Smooth muscle cell (in vitro differentiated cells): ENCODE data around the gene HIP1. TPM values are rescaled to one million over a fixed set of nuclear protein-coding genes. Genes with fewer than 3 reads are reported as not detected.

Experiments
- DNase-seq: peaks from one replicate; lab custom pipeline; 2025; ENCODE audit not compliant: unreplicated experiment; lab: John Stamatoyannopoulos, UW
- H2AFZ ChIP-seq: fragments of 200-600 bp; sonication (generic); 2 replicates; pipeline ENCODE4 v1.6.0; 2016; ENCODE audit warnings: antibody characterized with exemption, low read depth, mild to moderate bottlenecking
- H3F3A ChIP-seq: fragments of 200-600 bp; sonication (generic); 2 replicates; pipeline ENCODE4 v1.6.0; 2017; ENCODE audit warnings: antibody characterized with exemption, low read depth
- H3K27ac ChIP-seq: fragments of 200-600 bp; sonication (generic); 2 replicates; pipeline ENCODE4 v1.5.1; 2016; ENCODE audit warnings: low read depth, mild to moderate bottlenecking
- H3K27me3 ChIP-seq: fragments of 200-600 bp; sonication (generic); 2 replicates; pipeline ENCODE4 v1.6.1; 2016; ENCODE audit warnings: low read depth, mild to moderate bottlenecking
- H3K36me3 ChIP-seq: fragments of 200-600 bp; sonication (generic); 2 replicates; pipeline ENCODE4 v1.5.1; 2016; ENCODE audit warnings: low read depth
- H3K4me1 ChIP-seq: fragments of 200-600 bp; sonication (generic); 2 replicates; pipeline ENCODE4 v1.5.1; 2016; ENCODE audit warnings: low read depth
- H3K4me2 ChIP-seq: fragments of 200-600 bp; sonication (generic); 2 replicates; pipeline ENCODE4 v1.6.0; 2016; ENCODE audit warnings: mild to moderate bottlenecking
- H3K4me3 ChIP-seq: fragments of 200-600 bp; sonication (generic); 2 replicates; pipeline ENCODE4 v1.5.1; 2016; ENCODE audit warnings: mild to moderate bottlenecking
- H3K79me2 ChIP-seq: fragments of 200-600 bp; sonication (generic); 2 replicates; pipeline ENCODE4 v1.6.0; 2016; ENCODE audit warnings: low read depth, mild to moderate bottlenecking
- H3K9ac ChIP-seq: fragments of 200-600 bp; sonication (generic); 2 replicates; pipeline ENCODE4 v1.6.0; 2016; ENCODE audit warnings: low read depth
- H3K9me3 ChIP-seq: fragments of 200-600 bp; sonication (generic); replicated peaks from 2 replicates; pipeline ENCODE4 v1.5.1; 2016; ENCODE audit warnings: low read depth
- H4K20me1 ChIP-seq: fragments of 200-600 bp; sonication (generic); 2 replicates; pipeline ENCODE4 v1.6.0; 2016; ENCODE audit warnings: low read depth
- WGBS: methylation state at CpG from one replicate; pipeline ENCODE4 v1.1.7; 2016; ENCODE audit warnings: low lambda C conversion rate; 5-methylcytosine and 5-hydroxymethylcytosine counted together
- polyA plus RNA-seq: library from polyadenylated mRNA; unstranded; fragments of >200 nt; fragmentation: Nextera tagmentation; extraction: Ambion mirVana; gene quantifications from 2 replicates; pipeline ENCODE4 v1.2.1, GENCODE V29; 2016
- total RNA-seq: library from RNA; depleted of rRNA; stranded (reverse); fragments of >200 nt; gene quantifications from 2 replicates; pipeline ENCODE4 v1.2.3, GENCODE V29; 2014
- TF ChIP-seq, protein P1 (sequence below): fragments of 200-600 bp; sonication (generic); IDR thresholded peaks from 2 replicates; pipeline ENCODE4 v1.5.1; 2017; ENCODE audit warnings: borderline replicate concordance, mild to moderate bottlenecking, antibody characterized with exemption; ENCODE audit not compliant: insufficient read depth, poor library complexity, severe bottlenecking

The HIP1 gene
- total and polyA plus RNA-seq, 2 experiments from 2014 or later, result 4.7 to 8.4 TPM

DNA sequence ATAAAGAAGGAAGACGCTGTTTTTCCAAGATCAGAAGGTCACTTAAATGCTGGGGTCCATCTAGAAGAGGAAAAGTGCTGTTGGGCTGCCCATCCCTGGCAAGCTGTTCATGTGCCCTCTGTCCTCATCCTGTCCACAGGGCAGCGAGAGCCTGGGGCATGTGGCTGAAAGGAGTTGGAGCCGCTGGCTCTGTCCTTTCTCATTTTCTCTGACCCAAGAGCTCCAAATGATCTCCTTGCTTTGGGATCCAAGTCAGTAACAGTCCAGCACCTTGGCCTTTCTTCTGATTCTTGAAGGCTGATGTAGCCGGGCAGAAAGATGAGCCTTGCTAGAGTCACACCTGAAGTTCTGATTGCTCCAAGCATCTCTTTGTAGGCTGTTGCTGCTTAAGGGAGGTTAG, 202.2 kb downstream of the HIP1 start:
- no peaks in the 10 kb centered on the region for H3K36me3 ChIP-seq

DNA sequence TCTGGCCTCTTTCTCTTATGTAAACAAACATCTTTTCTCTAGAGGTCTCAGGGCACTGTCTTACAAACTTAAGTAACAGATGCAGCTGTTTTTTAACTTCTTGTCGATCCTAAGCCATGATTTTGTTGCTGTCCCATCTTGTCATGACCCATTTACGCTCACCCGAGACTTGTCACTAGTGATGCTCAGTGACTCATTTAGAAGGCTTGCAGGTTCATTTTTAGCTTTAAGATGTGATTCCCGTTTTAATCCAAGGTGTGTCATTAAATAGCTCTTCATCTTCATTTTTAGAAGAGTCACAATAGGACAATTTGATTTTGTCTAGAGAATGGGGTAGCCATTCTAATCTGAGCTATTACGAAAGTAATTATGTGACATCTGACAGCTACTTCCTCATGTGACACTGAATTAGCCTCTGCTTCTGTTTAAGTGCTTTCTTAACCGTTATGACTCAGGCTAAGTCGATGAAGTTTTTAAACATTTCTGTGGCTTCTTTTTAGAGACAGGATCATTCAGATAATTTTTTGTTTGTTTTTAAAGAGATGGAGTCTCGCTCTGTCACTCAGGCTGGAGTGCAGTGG, 203.9 kb downstream of the HIP1 start:
- Histone ChIP-seq H4K20me1 (no peaks in the 10 kb centered on the region), H3K9me3 (no peaks in the 10 kb centered on the region), H3K79me2 (no peaks in the 10 kb centered on the region), H3K36me3 (no peaks in the 10 kb centered on the region), H3K4me1 (peaks cover 5% of the 10 kb centered on the region), H3F3A (peaks cover 17% of the 10 kb centered on the region), H3K4me3 (no peak overlapping the region), H2AFZ (no peak overlapping the region), H3K9ac (no peak overlapping the region), H3K27me3 (no peaks in the 10 kb centered on the region), H3K4me2 (peak overlapping the region; percentile 45), H3K27ac (peak overlapping the region; percentile 65)
- TF ChIP-seq, protein P1, sequence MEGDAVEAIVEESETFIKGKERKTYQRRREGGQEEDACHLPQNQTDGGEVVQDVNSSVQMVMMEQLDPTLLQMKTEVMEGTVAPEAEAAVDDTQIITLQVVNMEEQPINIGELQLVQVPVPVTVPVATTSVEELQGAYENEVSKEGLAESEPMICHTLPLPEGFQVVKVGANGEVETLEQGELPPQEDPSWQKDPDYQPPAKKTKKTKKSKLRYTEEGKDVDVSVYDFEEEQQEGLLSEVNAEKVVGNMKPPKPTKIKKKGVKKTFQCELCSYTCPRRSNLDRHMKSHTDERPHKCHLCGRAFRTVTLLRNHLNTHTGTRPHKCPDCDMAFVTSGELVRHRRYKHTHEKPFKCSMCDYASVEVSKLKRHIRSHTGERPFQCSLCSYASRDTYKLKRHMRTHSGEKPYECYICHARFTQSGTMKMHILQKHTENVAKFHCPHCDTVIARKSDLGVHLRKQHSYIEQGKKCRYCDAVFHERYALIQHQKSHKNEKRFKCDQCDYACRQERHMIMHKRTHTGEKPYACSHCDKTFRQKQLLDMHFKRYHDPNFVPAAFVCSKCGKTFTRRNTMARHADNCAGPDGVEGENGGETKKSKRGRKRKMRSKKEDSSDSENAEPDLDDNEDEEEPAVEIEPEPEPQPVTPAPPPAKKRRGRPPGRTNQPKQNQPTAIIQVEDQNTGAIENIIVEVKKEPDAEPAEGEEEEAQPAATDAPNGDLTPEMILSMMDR, result no peak
- DNase-seq, result no peak
- 14% methylated on average over 8 of the region's 8 CpGs for WGBS

More for the DNA sequence above, 202.2 kb downstream of the HIP1 start:
- Histone ChIP-seq H3K9ac (no peak overlapping the region), H3K4me2 (no peak overlapping the region), H3K4me1 (peaks cover 3% of the 10 kb centered on the region), H4K20me1 (no peaks in the 10 kb centered on the region), H3F3A (peaks cover 15% of the 10 kb centered on the region), H3K27me3 (no peaks in the 10 kb centered on the region), H3K9me3 (no peaks in the 10 kb centered on the region), H3K79me2 (no peaks in the 10 kb centered on the region), H2AFZ (no peak overlapping the region), H3K27ac (no peak overlapping the region), H3K4me3 (no peak overlapping the region)
- no peak for DNase-seq
- TF ChIP-seq, protein P1, result no peak
- 98% methylated on average over 4 of the region's 4 CpGs for WGBS

DNA sequence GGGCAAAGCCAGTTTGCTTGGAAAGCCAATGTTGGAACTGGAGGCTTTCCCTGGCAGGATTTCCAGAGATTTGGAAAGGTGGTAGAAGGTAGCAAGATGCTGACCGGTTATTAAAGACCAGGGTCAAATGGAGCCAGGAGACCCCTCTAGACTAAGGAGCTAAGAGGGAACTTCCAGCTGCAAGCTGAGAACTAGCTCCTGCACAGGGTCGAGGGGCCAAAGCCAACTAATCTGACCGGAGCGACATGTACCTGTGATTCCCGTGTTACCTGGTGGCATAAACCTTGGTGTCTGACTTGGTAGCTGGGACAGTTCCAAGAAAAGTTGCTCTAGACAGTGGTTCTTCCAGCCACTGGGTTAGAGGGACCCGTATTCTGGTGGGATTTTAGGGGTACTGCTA, 204.8 kb downstream of the HIP1 start:
- no peak for DNase-seq
- no peak overlapping the region for H2AFZ ChIP-seq
- H3K4me1 ChIP-seq, result peaks cover 5% of the 10 kb centered on the region
- H3K9ac ChIP-seq, result no peak overlapping the region
- H3K4me3 ChIP-seq, result no peak overlapping the region
- TF ChIP-seq, protein P1, result no peak
- H4K20me1 ChIP-seq, result no peaks in the 10 kb centered on the region
- H3K27ac ChIP-seq, result no peak overlapping the region
- H3K4me2 ChIP-seq, result no peak overlapping the region
- no peaks in the 10 kb centered on the region for H3K9me3 ChIP-seq
- no peaks in the 10 kb centered on the region for H3K36me3 ChIP-seq
- peaks cover 17% of the 10 kb centered on the region for H3F3A ChIP-seq
- no peaks in the 10 kb centered on the region for H3K79me2 ChIP-seq
- 98% methylated on average over 6 of the region's 6 CpGs for WGBS
- no peaks in the 10 kb centered on the region for H3K27me3 ChIP-seq

DNA sequence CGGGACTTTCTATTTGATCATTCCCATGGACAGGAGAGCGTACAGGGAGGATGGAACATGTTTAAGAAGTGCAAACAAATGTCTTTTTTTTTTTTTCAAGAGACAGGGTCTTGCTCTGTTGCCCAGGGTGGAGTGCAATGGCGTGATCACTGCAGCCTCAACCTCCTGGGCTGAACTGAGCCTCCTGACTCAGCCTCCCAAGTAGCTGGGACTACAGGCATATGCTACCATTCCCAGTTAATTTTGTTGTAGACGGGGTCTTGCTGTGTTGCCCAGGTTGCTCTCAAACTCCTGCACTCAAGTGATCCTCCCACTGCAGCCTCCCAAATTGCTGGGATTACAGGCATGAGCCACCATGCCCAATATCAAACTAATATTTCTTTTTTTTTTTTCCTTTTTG, 206.1 kb downstream of the HIP1 start:
- Histone ChIP-seq H3K9ac (no peak overlapping the region), H3K4me1 (peaks cover 5% of the 10 kb centered on the region), H4K20me1 (no peaks in the 10 kb centered on the region), H3K4me2 (no peak overlapping the region), H3K9me3 (no peaks in the 10 kb centered on the region), H3K27ac (no peak overlapping the region), H3K36me3 (no peaks in the 10 kb centered on the region), H3F3A (peaks cover 17% of the 10 kb centered on the region), H3K4me3 (no peak overlapping the region), H3K27me3 (no peaks in the 10 kb centered on the region), H3K79me2 (no peaks in the 10 kb centered on the region), H2AFZ (no peak overlapping the region)
- DNase-seq, result no peak
- WGBS, result 99% methylated on average over 4 of the region's 4 CpGs
- TF ChIP-seq, protein P1, result no peak
